Keratinocyte (primary cell): ENCODE results near the gene OR10R2. TPM values are rescaled to one million over a fixed set of nuclear protein-coding genes. Genes with fewer than 3 reads are reported as not detected.
"Not testable (repeated sequence)": the region's sequence is repeated elsewhere in the genome, so short reads cannot be mapped to it uniquely, and the experiment has no call there.

Experiments
- DNase-seq: peaks from one replicate; pipeline ENCODE4 v3.0.0-alpha.2; 2011; ENCODE audit warnings: low read depth, missing footprints, low spot score
- FAIRE-seq: peaks from 2 replicates; lab custom pipeline; 2011; peaks lifted over from hg19 to GRCh38; lab: Jason Lieb, UNC
- H2AFZ ChIP-seq: 2 replicates; pipeline ENCODE4 v1.6.0; 2012; ENCODE audit warnings: low read length, control low read depth, inconsistent platforms; ENCODE audit not compliant: control insufficient read depth
- H3K27ac ChIP-seq: 2 replicates; pipeline ENCODE4 v1.5.1; 2011; ENCODE audit warnings: low read length; ENCODE audit not compliant: control insufficient read depth, insufficient read depth
- H3K27me3 ChIP-seq: 3 replicates; pipeline ENCODE4 v1.6.0; 2011; ENCODE audit warnings: low read length; ENCODE audit not compliant: control insufficient read depth, insufficient read depth; ENCODE audit errors: extremely low read depth
- H3K36me3 ChIP-seq, 2 experiments: 2 replicates in 1 of 2; 3 replicates in 1 of 2; pipeline ENCODE4 v1.5.1; 2011; ENCODE audit warnings: low read length in 2 of 2, mild to moderate bottlenecking in 1 of 2; ENCODE audit not compliant: control insufficient read depth in 2 of 2, insufficient read depth in 2 of 2; ENCODE audit errors: extremely low read depth in 1 of 2
- H3K4me1 ChIP-seq: 3 replicates; pipeline ENCODE4 v1.5.1; 2011; ENCODE audit warnings: low read length; ENCODE audit not compliant: control insufficient read depth, insufficient read depth; ENCODE audit errors: extremely low read depth
- H3K4me2 ChIP-seq: 3 replicates; pipeline ENCODE4 v1.6.0; 2011; ENCODE audit warnings: low read depth, low read length; ENCODE audit not compliant: control insufficient read depth, insufficient read depth; ENCODE audit errors: extremely low read depth
- H3K4me3 ChIP-seq, 3 experiments: fragments of 200-600 bp in 1 of 3; sonication (generic) in 1 of 3; 2 replicates in 2 of 3; 3 replicates in 1 of 3; pipeline ENCODE4 v1.5.1; 2011 to 2016; ENCODE audit warnings: low read length in 3 of 3, mild to moderate bottlenecking in 3 of 3, control low read depth in 2 of 3, inconsistent platforms in 1 of 3, low read depth in 1 of 3, mixed read lengths in 1 of 3, mixed run types in 1 of 3, moderate library complexity in 1 of 3; ENCODE audit not compliant: control insufficient read depth in 2 of 3, insufficient read depth in 2 of 3; ENCODE audit errors: extremely low read depth in 1 of 3
- H3K79me2 ChIP-seq: 2 replicates; pipeline ENCODE4 v1.6.0; 2012; ENCODE audit warnings: low read length; ENCODE audit not compliant: control insufficient read depth, insufficient read depth
- H3K9ac ChIP-seq: 3 replicates; pipeline ENCODE4 v1.6.0; 2011; ENCODE audit warnings: low read length; ENCODE audit not compliant: control insufficient read depth, insufficient read depth; ENCODE audit errors: extremely low read depth
- H3K9me1 ChIP-seq: 3 replicates; pipeline ENCODE4 v1.6.0; 2011; ENCODE audit warnings: low read length; ENCODE audit not compliant: control insufficient read depth, insufficient read depth; ENCODE audit errors: extremely low read depth
- H3K9me3 ChIP-seq: 2 replicates; pipeline ENCODE4 v1.5.1; 2012; ENCODE audit warnings: low read depth, low read length; ENCODE audit not compliant: control insufficient read depth
- H4K20me1 ChIP-seq: 3 replicates; pipeline ENCODE4 v1.6.0; 2011; ENCODE audit warnings: low read length; ENCODE audit not compliant: control insufficient read depth, insufficient read depth; ENCODE audit errors: extremely low read depth
- CTCF ChIP-seq, 3 experiments: IDR thresholded peaks in 1 of 3; conservative IDR thresholded peaks in 1 of 3; optimal IDR thresholded peaks in 1 of 3; 2 replicates in 2 of 3; 3 replicates in 1 of 3; pipeline versions ENCODE3 to v1.5.1; 2011; ENCODE audit warnings: low read length in 3 of 3, mild to moderate bottlenecking in 3 of 3, moderate library complexity in 2 of 3, control low read depth in 1 of 3, inconsistent platforms in 1 of 3; ENCODE audit not compliant: insufficient read depth in 2 of 3; ENCODE audit errors: extremely low read depth in 1 of 3
- EZH2 ChIP-seq: IDR thresholded peaks from one replicate; pipeline ENCODE4 v1.6.1; 2012; ENCODE audit warnings: inconsistent platforms, mild to moderate bottlenecking, low read length, moderate library complexity
- dilution Hi-C: fragments of 300-500 bp; cut with MboI; formaldehyde crosslinking; loops from one replicate; pipeline ENCODE4 v1.7.0; 2020; ENCODE audit warnings: low sequenced_read_pairs; ENCODE audit not compliant: extremely low pct_ligation_motif_present
- polyA plus RNA-seq, 5 experiments: library from polyadenylated mRNA; depleted of rRNA in 3 of 5; stranded (reverse) in 3 of 5; stranded (forward) in 1 of 5; unstranded in 1 of 5; fragments of >200 nt; gene quantifications; 1 replicate in 1 of 5; 2 replicates in 3 of 5; 3 replicates in 1 of 5; pipeline versions ENCODE4 v1.2.1 to v1.2.3, GENCODE V29; 2011 to 2012; ENCODE audit warnings: missing spikeins in 2 of 5, low read depth in 1 of 5, low replicate concordance in 1 of 5

OR10R2 gene
- polyA plus RNA-seq, 1 donor (not counting 4 experiments of a cell fraction or from before 2014, with no cell fraction given) = not detected

- no peak within 1 kb of the TSS for H2AFZ ChIP-seq
- no peaks in the 10 kb centered on the region for H3K9me3 ChIP-seq
- H3K9me1 ChIP-seq = no peaks in the 10 kb centered on the region
- no peak within 1 kb of the TSS for H3K4me2 ChIP-seq
- no peaks in the 10 kb centered on the region for H3K27me3 ChIP-seq
- no peaks in the 10 kb centered on the region for H3K36me3 ChIP-seq
- dilution Hi-C loops = no loop called here
- no peak within 1 kb of the TSS for H3K4me3 ChIP-seq
- FAIRE-seq (no peak), DNase-seq (no peak)
- TF ChIP-seq CTCF (optimal IDR thresholded peaks at IDR 0.05 in 1 of 3, IDR thresholded peaks at IDR 0.05 in 1 of 3, conservative IDR thresholded peaks at IDR 0.05 in 1 of 3; ENCODE audit: extremely low read depth in 1 of 3, insufficient read depth in 2 of 3, low read length in 3 of 3) = no peak
- H4K20me1 ChIP-seq = no peaks in the 10 kb centered on the region
- no peaks in the 10 kb centered on the region for H3K79me2 ChIP-seq
- H3K27ac ChIP-seq = no peak within 1 kb of the TSS
- no peak within 1 kb of the TSS for H3K9ac ChIP-seq
- no peaks in the 10 kb centered on the region for H3K4me1 ChIP-seq
These were observed 45.9 kb upstream of the OR10R2 start, which contains the start of gene OR10K2 for GRCh38 chr1:158426137-158426536. OR10K2 (minus strand) TSS chr1:158426237; CDS start chr1:158420866, 5,371 bp downstream.

- H3K27ac ChIP-seq, dilution Hi-C loops, H3K27me3 ChIP-seq, H3K9ac ChIP-seq, DNase-seq, H3K4me1 ChIP-seq, H2AFZ ChIP-seq, H3K36me3 ChIP-seq, H3K4me3 ChIP-seq, H3K9me1 ChIP-seq, H3K79me2 ChIP-seq, H4K20me1 ChIP-seq, FAIRE-seq, H3K9me3 ChIP-seq, H3K4me2 ChIP-seq: not testable (repeated sequence)
These were observed 41.9 kb upstream of the OR10R2 start for GRCh38 chr1:158430163-158430562.

DNA sequence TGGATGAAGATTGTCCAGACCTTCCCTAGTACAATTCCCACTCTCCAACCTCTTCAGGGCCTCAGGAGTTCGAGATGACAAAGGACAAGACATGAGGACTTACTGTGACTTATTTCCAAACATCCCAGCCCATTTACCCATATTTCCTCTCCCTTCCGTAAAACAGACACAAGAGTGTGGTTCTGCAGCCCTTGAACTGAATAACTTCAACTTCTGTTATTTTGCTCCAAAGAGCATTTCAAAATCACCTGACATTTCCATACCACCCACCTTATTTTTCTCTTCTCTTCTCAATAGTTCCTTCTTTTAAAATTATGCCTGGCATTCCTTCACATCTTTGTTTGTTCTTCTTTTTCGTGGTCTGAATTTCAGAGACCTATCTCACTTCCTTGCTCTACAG is 37.3 kb upstream of the OR10R2 start:
- no peak overlapping the region for H2AFZ ChIP-seq
- TF ChIP-seq EZH2 (no peak), CTCF (optimal IDR thresholded peaks at IDR 0.05 in 1 of 3, IDR thresholded peaks at IDR 0.05 in 1 of 3, conservative IDR thresholded peaks at IDR 0.05 in 1 of 3; ENCODE audit: extremely low read depth in 1 of 3, insufficient read depth in 2 of 3, low read length in 3 of 3) (no peak)
- no peak overlapping the region for H3K4me2 ChIP-seq
- no peaks in the 10 kb centered on the region for H3K27me3 ChIP-seq
- H3K36me3 ChIP-seq = no peaks in the 10 kb centered on the region
- no peak overlapping the region for H3K4me3 ChIP-seq
- DNase-seq (no peak), FAIRE-seq (no peak)
- no peaks in the 10 kb centered on the region for H3K4me1 ChIP-seq
- no peak overlapping the region for H3K27ac ChIP-seq
- H4K20me1 ChIP-seq = no peaks in the 10 kb centered on the region
- H3K79me2 ChIP-seq = no peaks in the 10 kb centered on the region
- H3K9ac ChIP-seq = no peak overlapping the region
- dilution Hi-C loops = no loop called here
- no peaks in the 10 kb centered on the region for H3K9me1 ChIP-seq
- no peaks in the 10 kb centered on the region for H3K9me3 ChIP-seq
